ENCODE measurements around the gene PRKN.
"Not testable (repeated sequence)": the region's sequence is repeated elsewhere in the genome, so short reads cannot be mapped to it uniquely, and the experiment has no call there.

Gene PRKN

GRCh38 chr6:162541019-162541601, 186.5 kb downstream of the PRKN start:
- no peak for DNase-seq (ENCODE audit: low read depth in 2 of 2, low spot score in 1 of 2)

GRCh38 chr6:162539321-162539720, 188.2 kb downstream of the PRKN start:
- DNase-seq (ENCODE audit: low read depth in 2 of 2, low spot score in 1 of 2) = no peak

GRCh38 chr6:162538643-162539064, 188.9 kb downstream of the PRKN start:
- no peak for DNase-seq (ENCODE audit: low read depth in 2 of 2, low spot score in 1 of 2)

- no peak for DNase-seq (ENCODE audit: low read depth in 2 of 2, low spot score in 1 of 2)
These were observed 194.6 kb downstream of the PRKN start for GRCh38 chr6:162533009-162533400.

- DNase-seq (ENCODE audit: low read depth in 2 of 2, low spot score in 1 of 2) = no peak
These were observed 195.1 kb downstream of the PRKN start for GRCh38 chr6:162532283-162533008.

- DNase-seq (ENCODE audit: low read depth in 2 of 2, low spot score in 1 of 2) = not testable (repeated sequence)
These were observed 196.2 kb downstream of the PRKN start for GRCh38 chr6:162531391-162531790.

- no peak for DNase-seq (ENCODE audit: low read depth in 2 of 2, low spot score in 1 of 2)
These were observed 199.0 kb downstream of the PRKN start for GRCh38 chr6:162528538-162528937.

GRCh38 chr6:162526960-162527359, 200.6 kb downstream of the PRKN start:
- no peak for DNase-seq (ENCODE audit: low read depth in 2 of 2, low spot score in 1 of 2)

GRCh38 chr6:162525181-162525580, 202.4 kb downstream of the PRKN start:
- DNase-seq (ENCODE audit: low read depth in 2 of 2, low spot score in 1 of 2) = no peak

- no peak for DNase-seq (ENCODE audit: low read depth in 2 of 2, low spot score in 1 of 2)
These were observed 214.8 kb downstream of the PRKN start for GRCh38 chr6:162512744-162513143.

- DNase-seq (ENCODE audit: low read depth in 2 of 2, low spot score in 1 of 2) = no peak
These were observed 230.2 kb downstream of the PRKN start for GRCh38 chr6:162497389-162497788.

- no peak for DNase-seq (ENCODE audit: low read depth in 2 of 2, low spot score in 1 of 2)
These were observed 233.6 kb downstream of the PRKN start for GRCh38 chr6:162493917-162494316.

- DNase-seq (ENCODE audit: low read depth in 2 of 2, low spot score in 1 of 2) = no peak
These were observed 235.9 kb downstream of the PRKN start for GRCh38 chr6:162491637-162492036.

GRCh38 chr6:162489101-162489976, 238.2 kb downstream of the PRKN start:
- no peak for DNase-seq (ENCODE audit: low read depth in 2 of 2, low spot score in 1 of 2)

GRCh38 chr6:162488444-162488843, 239.1 kb downstream of the PRKN start:
- DNase-seq (ENCODE audit: low read depth in 2 of 2, low spot score in 1 of 2) = no peak

GRCh38 chr6:162485464-162485863, 242.1 kb downstream of the PRKN start:
- no peak for DNase-seq (ENCODE audit: low read depth in 2 of 2, low spot score in 1 of 2)

- no peak for DNase-seq (ENCODE audit: low read depth in 2 of 2, low spot score in 1 of 2)
These were observed 245.6 kb downstream of the PRKN start for GRCh38 chr6:162481938-162482337.

- no peak for DNase-seq (ENCODE audit: low read depth in 2 of 2, low spot score in 1 of 2)
These were observed 246.2 kb downstream of the PRKN start for GRCh38 chr6:162481320-162481719.

- no peak for DNase-seq (ENCODE audit: low read depth in 2 of 2, low spot score in 1 of 2)
These were observed 249.3 kb downstream of the PRKN start for GRCh38 chr6:162478192-162478671.

GRCh38 chr6:162474722-162475121, 252.8 kb downstream of the PRKN start:
- no peak for DNase-seq (ENCODE audit: low read depth in 2 of 2, low spot score in 1 of 2)

- no peak for DNase-seq (ENCODE audit: low read depth in 2 of 2, low spot score in 1 of 2)
These were observed 255.7 kb downstream of the PRKN start for GRCh38 chr6:162471842-162472241.

GRCh38 chr6:162468326-162468725, 259.2 kb downstream of the PRKN start:
- no peak for DNase-seq (ENCODE audit: low read depth in 2 of 2, low spot score in 1 of 2)

Measured in stimulated activated CD8-positive, alpha-beta memory T cell treated with anti-CD3 and anti-CD28 coated beads, Interleukin-4, amount 100 ng/mL, for 1 hour (primary cell).